WTC11 (cell line): ENCODE results near the gene FAM107A. TPM values are rescaled to one million over a fixed set of nuclear protein-coding genes. Genes with fewer than 3 reads are reported as not detected.

ENCODE experiments used
- ATAC-seq: fragments of 200-7000 bp; cut with Tn5 transposase; 2 replicates; pipeline ENCODE4 v1.10.0; 2021; ENCODE audit warnings: mild to moderate bottlenecking, moderate library complexity
- CTCF ChIA-PET: fragments of 300-600 bp; sonication (Branson Sonifier 250); formaldehyde crosslinking; loops from one replicate; lab custom pipeline; 2021; ENCODE audit warnings: antibody characterized with exemption; lab: Charles Lee
- POLR2A ChIA-PET: fragments of 350-600 bp; sonication (Branson Sonifier 250); formaldehyde crosslinking; loops from one replicate; lab custom pipeline; 2021; ENCODE audit warnings: antibody characterized with exemption; lab: Charles Lee
- DNase-seq: peaks from one replicate; pipeline ENCODE4 v3.0.0; 2021; ENCODE audit warnings: low spot score
- H3K27ac Mint-ChIP-seq: 2 replicates; pipeline ENCODE4 v1.8.0; 2021; ENCODE audit warnings: mixed read lengths
- H3K27me3 Mint-ChIP-seq: 2 replicates; pipeline ENCODE4 v1.8.0; 2021; ENCODE audit warnings: low read depth, mild to moderate bottlenecking, moderate library complexity, mixed read lengths
- H3K36me3 Mint-ChIP-seq: 2 replicates; pipeline ENCODE4 v1.8.0; 2021; ENCODE audit warnings: mixed read lengths
- H3K4me1 Mint-ChIP-seq: 2 replicates; pipeline ENCODE4 v1.8.0; 2022; ENCODE audit warnings: mixed read lengths
- H3K4me3 Mint-ChIP-seq: 2 replicates; pipeline ENCODE4 v1.8.0; 2021; ENCODE audit warnings: mild to moderate bottlenecking, moderate library complexity, mixed read lengths
- H3K9me3 Mint-ChIP-seq: 2 replicates; pipeline ENCODE4 v1.8.0; 2021; ENCODE audit warnings: mixed read lengths
- AR ChIP-seq: fragments of 250-450 bp; sonication (Bioruptor Pico); IDR thresholded peaks from 2 replicates; pipeline ENCODE4 v1.9.0; 2021; ENCODE audit warnings: mild to moderate bottlenecking
- CREM ChIP-seq: sonication (generic); formaldehyde crosslinking; IDR thresholded peaks from 2 replicates; pipeline ENCODE4 v1.8.1; 2022; ENCODE audit warnings: mild to moderate bottlenecking, missing genetic modification reagents, moderate library complexity
- E2F5 ChIP-seq: sonication (generic); formaldehyde crosslinking; IDR thresholded peaks from 2 replicates; pipeline ENCODE4 v1.8.1; 2022; ENCODE audit warnings: mild to moderate bottlenecking, moderate library complexity, missing genetic modification reagents
- FOXK1 ChIP-seq: sonication (generic); formaldehyde crosslinking; IDR thresholded peaks from 2 replicates; pipeline ENCODE4 v1.8.0; 2022; ENCODE audit warnings: mild to moderate bottlenecking, moderate library complexity, missing genetic modification reagents
- FOXP1 ChIP-seq: sonication (generic); formaldehyde crosslinking; IDR thresholded peaks from 2 replicates; pipeline ENCODE4 v1.8.0; 2022; ENCODE audit warnings: missing genetic modification reagents, mild to moderate bottlenecking, moderate library complexity, borderline replicate concordance
- HMGXB4 ChIP-seq: sonication (generic); formaldehyde crosslinking; IDR thresholded peaks from 2 replicates; pipeline ENCODE4 v1.8.1; 2023; ENCODE audit warnings: mild to moderate bottlenecking, moderate library complexity, missing genetic modification reagents
- NFE2L1 ChIP-seq: sonication (generic); formaldehyde crosslinking; IDR thresholded peaks from 2 replicates; pipeline ENCODE4 v1.8.1; 2023; ENCODE audit warnings: missing genetic modification reagents
- NFYB ChIP-seq: sonication (generic); formaldehyde crosslinking; conservative IDR thresholded peaks from 2 replicates; pipeline ENCODE4 v1.8.0; 2022; ENCODE audit warnings: low read depth, missing genetic modification reagents
- TP53 ChIP-seq: sonication (generic); formaldehyde crosslinking; IDR thresholded peaks from 2 replicates; pipeline ENCODE4 v1.8.1; 2023; ENCODE audit warnings: mild to moderate bottlenecking, missing genetic modification reagents
- ZNF121 ChIP-seq: sonication (generic); formaldehyde crosslinking; IDR thresholded peaks from 2 replicates; pipeline ENCODE4 v1.8.0; 2023; ENCODE audit warnings: missing genetic modification reagents
- ZNF138 ChIP-seq: sonication (generic); formaldehyde crosslinking; conservative IDR thresholded peaks from 2 replicates; pipeline ENCODE4 v1.8.1; 2022; ENCODE audit warnings: mild to moderate bottlenecking, moderate library complexity, missing genetic modification reagents
- ZNF671 ChIP-seq: fragments of 250-450 bp; sonication (Bioruptor Pico); IDR thresholded peaks from 2 replicates; pipeline ENCODE4 v1.8.0; 2021; ENCODE audit warnings: mild to moderate bottlenecking
- total RNA-seq: library from RNA; stranded (reverse); gene quantifications from 3 replicates; pipeline ENCODE4 v1.2.3, GENCODE V29; 2021
- TF ChIP-seq, protein P1 (sequence below): sonication (generic); formaldehyde crosslinking; IDR thresholded peaks from 2 replicates; pipeline ENCODE4 v1.8.1; 2023; ENCODE audit warnings: mild to moderate bottlenecking, missing genetic modification reagents
- TF ChIP-seq, protein P2 (sequence below): sonication (generic); formaldehyde crosslinking; IDR thresholded peaks from 2 replicates; pipeline ENCODE4 v1.8.0; 2022; ENCODE audit warnings: mild to moderate bottlenecking, missing genetic modification reagents

Gene FAM107A
- total RNA-seq, 1 experiment from 2014 or later = 0.31 TPM

GRCh38 chr3:58588030-58588614 lies 10.9 kb upstream of the FAM107A start (continued):
- TF ChIP-seq ZNF671 (CRISPR knock-in tag) = no peak
- no peak for TF ChIP-seq E2F5
- TF ChIP-seq, protein P1, sequence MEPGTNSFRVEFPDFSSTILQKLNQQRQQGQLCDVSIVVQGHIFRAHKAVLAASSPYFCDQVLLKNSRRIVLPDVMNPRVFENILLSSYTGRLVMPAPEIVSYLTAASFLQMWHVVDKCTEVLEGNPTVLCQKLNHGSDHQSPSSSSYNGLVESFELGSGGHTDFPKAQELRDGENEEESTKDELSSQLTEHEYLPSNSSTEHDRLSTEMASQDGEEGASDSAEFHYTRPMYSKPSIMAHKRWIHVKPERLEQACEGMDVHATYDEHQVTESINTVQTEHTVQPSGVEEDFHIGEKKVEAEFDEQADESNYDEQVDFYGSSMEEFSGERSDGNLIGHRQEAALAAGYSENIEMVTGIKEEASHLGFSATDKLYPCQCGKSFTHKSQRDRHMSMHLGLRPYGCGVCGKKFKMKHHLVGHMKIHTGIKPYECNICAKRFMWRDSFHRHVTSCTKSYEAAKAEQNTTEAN (CRISPR knock-in tag) = 0 out of 2 replicates have a peak, but pooled peaks have one; percentile 27
- no peak for TF ChIP-seq AR (CRISPR knock-in tag)
- TF ChIP-seq, all 79 proteins: peak for 9

DNA sequence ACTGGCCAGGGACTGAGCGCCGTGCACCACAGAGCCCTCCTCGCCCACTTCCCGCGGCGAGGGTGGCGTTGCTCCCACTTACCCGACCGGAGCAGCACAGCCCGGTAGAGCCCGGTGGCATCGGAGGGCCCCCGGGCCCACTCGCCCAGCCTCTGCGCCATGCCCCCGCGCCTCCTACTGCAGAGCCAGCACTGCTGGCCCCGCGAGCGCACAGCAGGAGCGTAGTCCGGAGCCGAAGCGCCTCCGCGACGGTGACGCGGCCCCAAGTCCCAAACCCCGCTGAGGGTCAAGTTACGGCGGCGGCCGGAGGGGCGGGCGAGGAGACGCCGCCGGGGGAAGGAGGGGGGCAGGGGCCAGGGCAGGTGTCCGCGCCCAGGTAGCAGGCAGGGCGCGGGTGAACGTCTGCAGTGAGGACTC lies 9.6 kb upstream of the FAM107A start:
- Mint-ChIP-seq H3K9me3 (no peaks in the 10 kb centered on the region), H3K27ac (no peak overlapping the region), H3K27me3 (peaks cover 47% of the 10 kb centered on the region), H3K4me1 (peaks cover 28% of the 10 kb centered on the region), H3K4me3 (peak overlapping the region; percentile 63)
- CTCF ChIA-PET = interaction anchor here (0.7 to 3.2 kb wide), 5 partner anchors 17 to 44 kb away, joined by 3 to 27 read pairs (median 4); no protein-coding TSS in a partner anchor
- ATAC-seq (peak; percentile 42), DNase-seq (peak; percentile 78)
- TF ChIP-seq CREM (CRISPR knock-in tag) (no peak), NFE2L1 (CRISPR knock-in tag) (no peak), ZNF138 (CRISPR knock-in tag) (0 out of 2 replicates have a peak, but pooled peaks have one; percentile 64), TP53 (peak; percentile 45; the same call in 1 of the 2 replicates), ZNF121 (peak; percentile 69; the same call in 1 of the 2 replicates), HMGXB4 (CRISPR knock-in tag) (0 out of 2 replicates have a peak, but pooled peaks have one; percentile 41), NFYB (CRISPR knock-in tag) (no peak), FOXK1 (CRISPR knock-in tag) (no peak), FOXP1 (CRISPR knock-in tag) (peak; percentile 61; the same call in 1 of the 2 replicates), E2F5 (0 out of 2 replicates have a peak, but pooled peaks have one; percentile 51)
- TF ChIP-seq, protein P2, sequence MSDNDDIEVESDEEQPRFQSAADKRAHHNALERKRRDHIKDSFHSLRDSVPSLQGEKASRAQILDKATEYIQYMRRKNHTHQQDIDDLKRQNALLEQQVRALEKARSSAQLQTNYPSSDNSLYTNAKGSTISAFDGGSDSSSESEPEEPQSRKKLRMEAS (CRISPR knock-in tag) = peak; percentile 23; the same call in 1 of the 2 replicates
- TF ChIP-seq, all 79 proteins: peak for 7
- H3K36me3 Mint-ChIP-seq = no peaks in the 10 kb centered on the region
- POLR2A ChIA-PET = no interaction called here

DNA sequence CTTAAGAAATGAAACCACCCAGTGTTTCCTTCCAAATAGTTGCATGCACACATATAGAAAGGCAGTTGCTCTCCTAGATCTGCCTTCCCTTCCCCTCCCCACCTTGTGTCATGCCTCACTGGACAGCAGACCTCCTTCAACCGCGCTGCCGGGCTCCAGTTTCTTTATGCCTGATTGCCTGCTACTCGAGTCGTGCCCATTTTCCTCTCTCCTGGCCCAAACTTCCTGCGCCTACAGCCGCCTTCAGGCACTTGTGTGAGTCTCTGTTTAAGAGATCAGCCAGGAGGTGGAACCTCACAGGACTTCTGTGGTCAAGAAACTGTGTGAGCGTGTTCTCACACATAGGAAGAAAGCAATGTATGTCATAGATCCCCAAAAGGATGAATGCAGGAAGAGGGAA lies 8.8 kb upstream of the FAM107A start:
- peak overlapping the region; percentile 63 for H3K4me3 Mint-ChIP-seq

More for the DNA sequence above, 8.8 kb upstream of the FAM107A start:
- ChIA-PET POLR2A (interaction anchor here (1.0 to 1.2 kb wide), 2 partner anchors 19 to 25 kb away, joined by 4 to 5 read pairs; no protein-coding TSS in a partner anchor), CTCF (interaction anchor here (0.7 to 3.2 kb wide), 14 partner anchors 12 to 280 kb away, joined by 3 to 27 read pairs (median 6); partner anchors contain the start of genes HTD2 and RPP14)
- no peak for TF ChIP-seq AR (CRISPR knock-in tag)
- TF ChIP-seq TP53 = 0 out of 2 replicates have a peak, but pooled peaks have one; percentile 18
- DNase-seq (no peak), ATAC-seq (no peak)
- Mint-ChIP-seq H3K36me3 (no peaks in the 10 kb centered on the region), H3K27ac (no peak overlapping the region), H3K27me3 (peaks cover 47% of the 10 kb centered on the region), H3K9me3 (no peaks in the 10 kb centered on the region), H3K4me1 (peaks cover 34% of the 10 kb centered on the region)
